Measurements from ENCODE around the gene CPNE4.

- TF ChIP-seq POLR2AphosphoS5 (IDR thresholded peaks at IDR 0.05; ENCODE audit: low read depth, low read length), result no peak
- TF ChIP-seq REST (IDR thresholded peaks at IDR 0.05; ENCODE audit: insufficient read depth in 1 of 2, low read depth in 2 of 2, low read length in 2 of 2), result no peak
Measured at GRCh38 chr3:131622726-131623125, 412.1 kb downstream of the CPNE4 start.
